Caco-2 (cell line): ENCODE results near the gene TMEM181. TPM values are rescaled to one million over a fixed set of nuclear protein-coding genes. Genes with fewer than 3 reads are reported as not detected.
"Not testable (repeated sequence)": the region's sequence is repeated elsewhere in the genome, so short reads cannot be mapped to it uniquely, and the experiment has no call there.

ENCODE experiments used
- BruUV-seq: library from RNA; stranded (reverse); fragments of 400-500 nt; replicated peaks from 2 replicates; lab custom pipeline; 2021; lab: Mats Ljungman, UMichigan
- CTCF ChIA-PET: fragments of 300-600 bp; sonication (Branson Sonifier 250); formaldehyde crosslinking; loops from one replicate; lab custom pipeline; 2022; ENCODE audit warnings: antibody characterized with exemption; lab: Charles Lee
- POLR2A ChIA-PET: fragments of 300-600 bp; sonication (Branson Sonifier 250); formaldehyde crosslinking; loops from one replicate; lab custom pipeline; 2022; ENCODE audit warnings: antibody characterized with exemption; lab: Charles Lee
- DNase-seq, 2 experiments: peaks; one replicate each; pipeline versions ENCODE4 v3.0.0 to v3.0.0-alpha.2; 2020 to 2022
- H3K27me3 ChIP-seq: replicated peaks from 2 replicates; pipeline ENCODE4 v1.6.0; 2011; ENCODE audit warnings: low read length; ENCODE audit not compliant: control insufficient read depth, insufficient read depth
- H3K36me3 ChIP-seq: 2 replicates; pipeline ENCODE4 v1.5.1; 2011; ENCODE audit warnings: low read length; ENCODE audit not compliant: control insufficient read depth, insufficient read depth
- H3K4me1 ChIP-seq: fragments of 250-450 bp; sonication (Bioruptor Pico); 2 replicates; pipeline ENCODE4 v1.5.1; 2020; ENCODE audit warnings: mild to moderate bottlenecking
- H3K4me3 ChIP-seq: 2 replicates; pipeline ENCODE4 v1.5.1; 2011; ENCODE audit warnings: low read depth, mild to moderate bottlenecking, control low read depth, low read length
- H3K9me3 ChIP-seq: fragments of 250-450 bp; sonication (Bioruptor Pico); 2 replicates; pipeline ENCODE4 v1.5.1; 2020; ENCODE audit warnings: mild to moderate bottlenecking, moderate library complexity
- H3K27ac Mint-ChIP-seq: one replicate; pipeline ENCODE4 v1.8.0; 2022; ENCODE audit warnings: mixed read lengths; ENCODE audit not compliant: unreplicated experiment
- H3K27me3 Mint-ChIP-seq: one replicate; pipeline ENCODE4 v1.8.0; 2022; ENCODE audit warnings: mixed read lengths; ENCODE audit not compliant: insufficient read depth, unreplicated experiment
- H3K36me3 Mint-ChIP-seq: one replicate; pipeline ENCODE4 v1.8.0; 2022; ENCODE audit warnings: mild to moderate bottlenecking, mixed read lengths; ENCODE audit not compliant: insufficient read depth, unreplicated experiment
- H3K4me1 Mint-ChIP-seq: one replicate; pipeline ENCODE4 v1.8.0; 2022; ENCODE audit warnings: low read depth, mixed read lengths; ENCODE audit not compliant: unreplicated experiment
- H3K4me3 Mint-ChIP-seq: one replicate; pipeline ENCODE4 v1.8.0; 2022; ENCODE audit warnings: mild to moderate bottlenecking, moderate library complexity, mixed read lengths; ENCODE audit not compliant: unreplicated experiment
- H3K9me3 Mint-ChIP-seq: one replicate; pipeline ENCODE4 v1.8.0; 2022; ENCODE audit warnings: mixed read lengths; ENCODE audit not compliant: unreplicated experiment
- CTCF ChIP-seq, 2 experiments: fragments of 200-600 bp in 1 of 2; IDR thresholded peaks; 1 replicate in 1 of 2; 2 replicates in 1 of 2; pipeline versions ENCODE4 v1.5.1 to v1.8.0; 2011 to 2022; ENCODE audit warnings: antibody characterized with exemption in 1 of 2, control low read depth in 1 of 2, inconsistent platforms in 1 of 2, low read depth in 1 of 2, low read length in 1 of 2, mild to moderate bottlenecking in 1 of 2, moderate library complexity in 1 of 2; ENCODE audit not compliant: insufficient read depth in 1 of 2, severe bottlenecking in 1 of 2, unreplicated experiment in 1 of 2
- intact Hi-C: fragments of 100-400 bp; cut with micrococcal nuclease; formaldehyde crosslinking; loops from one replicate; pipeline ENCODE4 v1.10.0; 2022; ENCODE audit not compliant: unreplicated experiment
- total RNA-seq: library from RNA; stranded (reverse); gene quantifications from 2 replicates; pipeline ENCODE4 v1.2.3, GENCODE V29; 2022

TMEM181 gene
- total RNA-seq, 1 experiment from 2014 or later = 26.7 TPM

GRCh38 chr6:158603261-158604047, 43.6 kb downstream of the TMEM181 start:
- Mint-ChIP-seq H3K4me3 (no peak overlapping the region), H3K36me3 (peaks cover 61% of the 10 kb centered on the region), H3K4me1 (peaks cover 7% of the 10 kb centered on the region), H3K27ac (no peak overlapping the region), H3K9me3 (no peaks in the 10 kb centered on the region), H3K27me3 (no peaks in the 10 kb centered on the region)
- no peaks in the 10 kb centered on the region for H3K4me1 ChIP-seq
- BruUV-seq = no TSS peak
- CTCF ChIA-PET = interaction anchor here (0.7 kb wide), 1 partner anchor 128 kb away, joined by 3 read pairs; no protein-coding TSS in a partner anchor
- H3K27me3 ChIP-seq = no peaks in the 10 kb centered on the region
- H3K36me3 ChIP-seq = peaks cover 2% of the 10 kb centered on the region
- no peak for TF ChIP-seq CTCF (IDR thresholded peaks at IDR 0.05; ENCODE audit: insufficient read depth in 1 of 2, low read depth in 1 of 2, low read length in 1 of 2, severe bottlenecking in 1 of 2, unreplicated experiment in 1 of 2)
- no peaks in the 10 kb centered on the region for H3K9me3 ChIP-seq
- POLR2A ChIA-PET = interaction anchor here (1.0 kb wide), 1 partner anchor 41 kb away, joined by 3 read pairs; the partner anchor contains the start of gene DYNLT1
- intact Hi-C loops = no loop called here
- DNase-seq = no peak
- H3K4me3 ChIP-seq = no peak overlapping the region

GRCh38 chr6:158604048-158604406, 44.1 kb downstream of the TMEM181 start:
- H3K27ac Mint-ChIP-seq = no peak overlapping the region
- no peaks in the 10 kb centered on the region for H3K27me3 Mint-ChIP-seq
- H3K36me3 ChIP-seq = peaks cover 2% of the 10 kb centered on the region
- no peak for DNase-seq
- TF ChIP-seq CTCF (IDR thresholded peaks at IDR 0.05; ENCODE audit: insufficient read depth in 1 of 2, low read depth in 1 of 2, low read length in 1 of 2, severe bottlenecking in 1 of 2, unreplicated experiment in 1 of 2) = no peak
- H3K4me3 ChIP-seq = no peak overlapping the region
- no peaks in the 10 kb centered on the region for H3K27me3 ChIP-seq
- BruUV-seq = no TSS peak
- peaks cover 61% of the 10 kb centered on the region for H3K36me3 Mint-ChIP-seq
- ChIA-PET CTCF (interaction anchor here (0.7 kb wide), 1 partner anchor 129 kb away, joined by 3 read pairs; no protein-coding TSS in a partner anchor), POLR2A (interaction anchor here (1.0 kb wide), 1 partner anchor 40 kb away, joined by 3 read pairs; the partner anchor contains the start of gene DYNLT1)
- no peaks in the 10 kb centered on the region for H3K4me1 ChIP-seq
- intact Hi-C loops = no loop called here
- peaks cover 7% of the 10 kb centered on the region for H3K4me1 Mint-ChIP-seq
- H3K9me3 Mint-ChIP-seq = no peaks in the 10 kb centered on the region
- H3K4me3 Mint-ChIP-seq = no peak overlapping the region
- H3K9me3 ChIP-seq = no peaks in the 10 kb centered on the region

- ChIA-PET CTCF (interaction anchor here (0.6 to 1.6 kb wide), 7 partner anchors 39 to 397 kb away, joined by 3 to 10 read pairs (median 4); partner anchors contain the start of genes DYNLT1 and TMEM181), POLR2A (interaction anchor here (0.6 kb wide), 1 partner anchor 528 kb away, joined by 12 read pairs; no protein-coding TSS in a partner anchor)
- peaks cover 4% of the 10 kb centered on the region for H3K36me3 ChIP-seq
- no peaks in the 10 kb centered on the region for H3K27me3 Mint-ChIP-seq
- no peak overlapping the region for H3K4me3 ChIP-seq
- BruUV-seq = no TSS peak
- H3K9me3 Mint-ChIP-seq = no peaks in the 10 kb centered on the region
- H3K27me3 ChIP-seq = no peaks in the 10 kb centered on the region
- H3K9me3 ChIP-seq = no peaks in the 10 kb centered on the region
- H3K27ac Mint-ChIP-seq = peak overlapping the region; percentile 45
- H3K4me1 ChIP-seq = peaks cover 6% of the 10 kb centered on the region
- peak; percentile 69 to 75 for DNase-seq
- H3K4me1 Mint-ChIP-seq = peaks cover 17% of the 10 kb centered on the region
- H3K36me3 Mint-ChIP-seq = peaks cover 60% of the 10 kb centered on the region
- H3K4me3 Mint-ChIP-seq = no peak overlapping the region
- peak; percentile 53 to 69 for TF ChIP-seq CTCF (IDR thresholded peaks at IDR 0.05; ENCODE audit: insufficient read depth in 1 of 2, low read depth in 1 of 2, low read length in 1 of 2, severe bottlenecking in 1 of 2, unreplicated experiment in 1 of 2)
- intact Hi-C loops = loop anchor here (1.0 kb wide), 1 partner anchor 391 kb away; no protein-coding TSS in a partner anchor
Measured at GRCh38 chr6:158605266-158605878, 45.5 kb downstream of the TMEM181 start.

GRCh38 chr6:158606011-158606410, 46.1 kb downstream of the TMEM181 start:
- POLR2A ChIA-PET = not testable (repeated sequence)

More at GRCh38 chr6:158606011-158606410, 46.1 kb downstream of the TMEM181 start:
- H3K9me3 ChIP-seq, intact Hi-C loops, BruUV-seq, DNase-seq, H3K27me3 ChIP-seq, H3K4me3 ChIP-seq, H3K4me3 Mint-ChIP-seq, H3K9me3 Mint-ChIP-seq, H3K27ac Mint-ChIP-seq, H3K36me3 ChIP-seq, H3K27me3 Mint-ChIP-seq: not testable (repeated sequence)
- Mint-ChIP-seq H3K36me3 (peaks cover 60% of the 10 kb centered on the region), H3K4me1 (peaks cover 23% of the 10 kb centered on the region)
- CTCF ChIA-PET = interaction anchor here (0.6 to 1.6 kb wide), 2 partner anchors 87 to 1183 kb away, joined by 4 to 9 read pairs; partner anchors contain the start of gene TCP1
- H3K4me1 ChIP-seq = peaks cover 12% of the 10 kb centered on the region
